A549 (cell line): ENCODE results near the gene MRPS35.

Experiments used
- POLR2AphosphoS2 ChIP-seq: conservative IDR thresholded peaks from 2 replicates; pipeline ENCODE4 v1.6.1; 2012; ENCODE audit warnings: low read length, improper control_type of control experiment, inconsistent platforms
- RFX5 ChIP-seq: fragments of 450-650 bp; IDR thresholded peaks from 2 replicates; pipeline ENCODE4 v1.7.1; 2014; ENCODE audit warnings: antibody characterized with exemption, mild to moderate bottlenecking, moderate library complexity
- TF ChIP-seq, protein P1 (sequence below): fragments of >200 bp; sonication (Bioruptor Twin); formaldehyde crosslinking; IDR thresholded peaks from 3 replicates; pipeline ENCODE4 v1.5.1; 2016

DNA sequence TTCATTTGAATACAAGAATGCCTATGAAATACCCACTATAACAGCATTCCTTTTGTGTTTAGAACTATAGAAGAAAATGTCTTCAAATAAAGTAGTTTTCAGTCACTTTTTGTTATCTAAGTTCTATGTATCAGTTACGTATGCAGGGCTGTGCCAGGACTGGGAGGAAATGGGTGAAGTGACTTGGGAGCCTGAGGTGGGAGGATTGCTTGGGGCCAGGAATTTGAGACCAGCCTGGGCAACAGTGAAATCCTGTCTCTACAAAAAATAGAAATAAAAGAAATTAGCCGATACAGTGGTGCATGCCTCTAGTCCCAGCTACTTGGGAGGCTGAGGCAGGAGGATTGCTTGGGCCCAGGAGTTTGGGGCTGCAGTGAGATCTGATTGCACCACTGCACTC, 92.3 kb downstream of the MRPS35 start:
- TF ChIP-seq RFX5 (no peak), POLR2AphosphoS2 (no peak)
- TF ChIP-seq, protein P1, sequence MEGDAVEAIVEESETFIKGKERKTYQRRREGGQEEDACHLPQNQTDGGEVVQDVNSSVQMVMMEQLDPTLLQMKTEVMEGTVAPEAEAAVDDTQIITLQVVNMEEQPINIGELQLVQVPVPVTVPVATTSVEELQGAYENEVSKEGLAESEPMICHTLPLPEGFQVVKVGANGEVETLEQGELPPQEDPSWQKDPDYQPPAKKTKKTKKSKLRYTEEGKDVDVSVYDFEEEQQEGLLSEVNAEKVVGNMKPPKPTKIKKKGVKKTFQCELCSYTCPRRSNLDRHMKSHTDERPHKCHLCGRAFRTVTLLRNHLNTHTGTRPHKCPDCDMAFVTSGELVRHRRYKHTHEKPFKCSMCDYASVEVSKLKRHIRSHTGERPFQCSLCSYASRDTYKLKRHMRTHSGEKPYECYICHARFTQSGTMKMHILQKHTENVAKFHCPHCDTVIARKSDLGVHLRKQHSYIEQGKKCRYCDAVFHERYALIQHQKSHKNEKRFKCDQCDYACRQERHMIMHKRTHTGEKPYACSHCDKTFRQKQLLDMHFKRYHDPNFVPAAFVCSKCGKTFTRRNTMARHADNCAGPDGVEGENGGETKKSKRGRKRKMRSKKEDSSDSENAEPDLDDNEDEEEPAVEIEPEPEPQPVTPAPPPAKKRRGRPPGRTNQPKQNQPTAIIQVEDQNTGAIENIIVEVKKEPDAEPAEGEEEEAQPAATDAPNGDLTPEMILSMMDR: no peak
